G401.6 (cell line): ENCODE measurements around the gene MCC.

ENCODE experiments used
- FAIRE-seq: peaks from 2 replicates; lab custom pipeline; 2012; peaks lifted over from hg19 to GRCh38; lab: Jason Lieb, UNC

The MCC gene

GRCh38 chr5:113142186-113142585 lies 346.1 kb downstream of the MCC start:
- no peak for FAIRE-seq

GRCh38 chr5:113140837-113141671 lies 347.2 kb downstream of the MCC start:
- no peak for FAIRE-seq

- FAIRE-seq = no peak
Measured at GRCh38 chr5:113133211-113133975, 354.9 kb downstream of the MCC start.

- FAIRE-seq = no peak
Measured at GRCh38 chr5:113132564-113132963, 355.7 kb downstream of the MCC start.

GRCh38 chr5:113128641-113129330 lies 359.5 kb downstream of the MCC start:
- FAIRE-seq = no peak

- FAIRE-seq = no peak
Measured at GRCh38 chr5:113128082-113128481, 360.2 kb downstream of the MCC start.

GRCh38 chr5:113127021-113127420 lies 361.2 kb downstream of the MCC start:
- FAIRE-seq = no peak

- no peak for FAIRE-seq
Measured at GRCh38 chr5:113125371-113125770, 362.9 kb downstream of the MCC start.

- FAIRE-seq = no peak
Measured at GRCh38 chr5:113124914-113125313, 363.3 kb downstream of the MCC start.

- no peak for FAIRE-seq
Measured at GRCh38 chr5:113124265-113124664, 364.0 kb downstream of the MCC start.

GRCh38 chr5:113123618-113124017 lies 364.6 kb downstream of the MCC start:
- FAIRE-seq = no peak

GRCh38 chr5:113122053-113122452 lies 366.2 kb downstream of the MCC start:
- FAIRE-seq = no peak

GRCh38 chr5:113119246-113119924 lies 368.9 kb downstream of the MCC start:
- FAIRE-seq = no peak

GRCh38 chr5:113118765-113119164 lies 369.5 kb downstream of the MCC start:
- FAIRE-seq = no peak

GRCh38 chr5:113118298-113118697 lies 370.0 kb downstream of the MCC start:
- FAIRE-seq = no peak

GRCh38 chr5:113117543-113118115 lies 370.6 kb downstream of the MCC start:
- FAIRE-seq = no peak

GRCh38 chr5:113115956-113116355 lies 372.3 kb downstream of the MCC start:
- no peak for FAIRE-seq

GRCh38 chr5:113115061-113115460 lies 373.2 kb downstream of the MCC start:
- no peak for FAIRE-seq

GRCh38 chr5:113114559-113114958 lies 373.7 kb downstream of the MCC start:
- FAIRE-seq = no peak

- FAIRE-seq = no peak
Measured at GRCh38 chr5:113112435-113112834, 375.8 kb downstream of the MCC start.

- no peak for FAIRE-seq
Measured at GRCh38 chr5:113110117-113110516, 378.1 kb downstream of the MCC start.

- FAIRE-seq = no peak
Measured at GRCh38 chr5:113109344-113109743, 378.9 kb downstream of the MCC start.
